ENCODE results near the gene SPINK1.
A peak's percentile ranks its signal among the peaks of the same experiment; 100 is the strongest.
"Not testable (repeated sequence)": the region's sequence is repeated elsewhere in the genome, so short reads cannot be mapped to it uniquely, and the experiment has no call there.

The SPINK1 gene

GRCh38 chr5:147874910-147875367 is 43.5 kb upstream of the SPINK1 start:
- H3K27me3 ChIP-seq (ENCODE audit: insufficient read depth, low read depth, severe bottlenecking): no peaks in the 10 kb centered on the region
- no peak overlapping the region for H3K4me3 ChIP-seq (ENCODE audit: low read depth, low read length)
- no peak for TF ChIP-seq CTCF (IDR thresholded peaks at IDR 0.05; ENCODE audit: low read depth, low read length)
- no peak overlapping the region for H3K27ac ChIP-seq
- no peaks in the 10 kb centered on the region for H3K9me3 ChIP-seq (ENCODE audit: severe bottlenecking)
- DNase-seq: no peak
- H3K36me3 ChIP-seq: no peaks in the 10 kb centered on the region

- H3K27ac ChIP-seq: not testable (repeated sequence)
Observed at GRCh38 chr5:147874118-147874875, 42.8 kb upstream of the SPINK1 start.

GRCh38 chr5:147872744-147873435 is 41.4 kb upstream of the SPINK1 start:
- H3K4me3 ChIP-seq (ENCODE audit: low read depth, low read length): not testable (repeated sequence)

More at GRCh38 chr5:147874118-147874875, 42.8 kb upstream of the SPINK1 start:
- not testable (repeated sequence) for DNase-seq; H3K9me3 ChIP-seq (ENCODE audit: severe bottlenecking); H3K4me3 ChIP-seq (ENCODE audit: low read depth, low read length); H3K27me3 ChIP-seq (ENCODE audit: insufficient read depth, low read depth, severe bottlenecking); H3K36me3 ChIP-seq

GRCh38 chr5:147871980-147872549 is 40.6 kb upstream of the SPINK1 start:
- H3K27me3 ChIP-seq (ENCODE audit: insufficient read depth, low read depth, severe bottlenecking); H3K36me3 ChIP-seq; H3K4me3 ChIP-seq (ENCODE audit: low read depth, low read length); H3K27ac ChIP-seq; H3K9me3 ChIP-seq (ENCODE audit: severe bottlenecking); DNase-seq: not testable (repeated sequence)

More at GRCh38 chr5:147872744-147873435, 41.4 kb upstream of the SPINK1 start:
- not testable (repeated sequence) for H3K27me3 ChIP-seq (ENCODE audit: insufficient read depth, low read depth, severe bottlenecking); H3K9me3 ChIP-seq (ENCODE audit: severe bottlenecking); H3K36me3 ChIP-seq; H3K27ac ChIP-seq
- DNase-seq: peak; percentile 8

GRCh38 chr5:147869892-147870291 is 38.4 kb upstream of the SPINK1 start:
- not testable (repeated sequence) for H3K27ac ChIP-seq; H3K4me3 ChIP-seq (ENCODE audit: low read depth, low read length); H3K9me3 ChIP-seq (ENCODE audit: severe bottlenecking); H3K36me3 ChIP-seq; DNase-seq; H3K27me3 ChIP-seq (ENCODE audit: insufficient read depth, low read depth, severe bottlenecking)

- Histone ChIP-seq H3K4me3 (ENCODE audit: low read depth, low read length) (no peak overlapping the region), H3K27ac (no peak overlapping the region), H3K9me3 (ENCODE audit: severe bottlenecking) (no peaks in the 10 kb centered on the region), H3K27me3 (ENCODE audit: insufficient read depth, low read depth, severe bottlenecking) (no peaks in the 10 kb centered on the region), H3K36me3 (no peaks in the 10 kb centered on the region)
- no peak for DNase-seq
- no peak for TF ChIP-seq CTCF (IDR thresholded peaks at IDR 0.05; ENCODE audit: low read depth, low read length)
Observed at GRCh38 chr5:147869112-147869511, 37.6 kb upstream of the SPINK1 start.

- Histone ChIP-seq H3K36me3 (no peaks in the 10 kb centered on the region), H3K4me3 (ENCODE audit: low read depth, low read length) (no peak overlapping the region), H3K9me3 (ENCODE audit: severe bottlenecking) (no peaks in the 10 kb centered on the region), H3K27me3 (ENCODE audit: insufficient read depth, low read depth, severe bottlenecking) (no peaks in the 10 kb centered on the region), H3K27ac (no peak overlapping the region)
- TF ChIP-seq CTCF (IDR thresholded peaks at IDR 0.05; ENCODE audit: low read depth, low read length): no peak
- DNase-seq: no peak
Observed at GRCh38 chr5:147863454-147864158, 32.1 kb upstream of the SPINK1 start.
